Measurements from ENCODE around the gene CRYM.

- TF ChIP-seq CTCF (IDR thresholded peaks at IDR 0.05) (no peak), POLR2A (IDR thresholded peaks at IDR 0.05) (no peak)
These were observed 15.1 kb downstream of the CRYM start for GRCh38 chr16:21262779-21263639.
